GM19043 (cell line): Measurements from ENCODE around the gene CANT1.

Experiments
- ATAC-seq: cut with Tn5 transposase; IDR thresholded peaks from one replicate; pipeline ENCODE4 v1.9.1; 2021; ENCODE audit warnings: low read depth; ENCODE audit not compliant: unreplicated experiment

CANT1 gene

DNA sequence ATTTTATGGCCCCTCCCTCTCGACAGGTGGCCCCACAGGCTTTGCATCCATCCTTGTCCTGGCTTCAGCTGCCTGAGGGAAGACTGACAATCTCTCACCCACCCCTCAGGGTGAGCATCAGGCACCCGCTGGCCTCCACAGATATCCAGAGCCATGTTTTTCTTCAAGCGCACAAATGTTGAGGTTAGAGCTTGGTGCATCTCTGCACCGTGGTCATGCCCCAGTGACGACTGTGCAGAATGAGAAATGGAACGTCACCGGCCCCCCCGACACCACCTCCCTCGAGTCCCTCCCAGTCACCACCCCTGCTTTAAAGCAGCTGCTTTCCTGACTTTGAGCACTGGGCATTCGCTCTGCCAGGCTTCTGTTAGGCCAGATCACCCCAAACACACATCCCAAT lies 64.6 kb downstream of the CANT1 start:
- ATAC-seq, result no peak

DNA sequence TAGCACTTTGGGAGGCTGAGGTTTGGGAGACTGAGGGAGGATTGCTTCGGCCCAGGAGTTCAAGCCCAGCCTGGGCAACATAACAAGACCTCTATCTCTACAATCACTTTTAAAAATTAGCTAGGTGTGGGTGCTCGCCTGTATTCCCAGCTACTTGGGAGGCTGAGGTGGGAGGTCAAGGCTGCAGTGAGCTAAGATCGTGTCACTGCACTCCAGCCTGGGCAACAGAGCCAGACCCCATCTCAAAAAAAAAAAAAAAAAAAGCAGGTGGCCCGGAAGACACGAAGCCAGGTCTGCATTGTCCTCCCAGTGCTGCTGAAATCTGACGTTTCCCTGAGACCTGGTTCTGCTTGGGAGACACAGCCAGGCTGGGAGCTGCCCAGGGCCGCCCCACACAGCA lies 65.5 kb downstream of the CANT1 start:
- ATAC-seq, result no peak
